Activated T-helper 1 cell treated with Interleukin-2 at 50 U/mL for 16 hours (primary cell): Measurements from ENCODE around the gene KCNK2.

Experiments used
- DNase-seq: peaks from one replicate; pipeline ENCODE4 v3.0.0-alpha.2; 2020; ENCODE audit warnings: low read depth

The KCNK2 gene

GRCh38 chr1:215095524-215095923 lies 13.0 kb downstream of the KCNK2 start:
- no peak for DNase-seq

GRCh38 chr1:215101511-215101910 lies 19.0 kb downstream of the KCNK2 start:
- no peak for DNase-seq

- DNase-seq, result no peak
Measured at GRCh38 chr1:215104283-215104682, 21.7 kb downstream of the KCNK2 start.

- no peak for DNase-seq
Measured at GRCh38 chr1:215106067-215106466, 23.5 kb downstream of the KCNK2 start.

GRCh38 chr1:215109171-215109570 lies 26.6 kb downstream of the KCNK2 start:
- no peak for DNase-seq

- no peak for DNase-seq
Measured at GRCh38 chr1:215111916-215112315, 29.4 kb downstream of the KCNK2 start.

- no peak for DNase-seq
Measured at GRCh38 chr1:215113776-215114153, 31.2 kb downstream of the KCNK2 start.

- DNase-seq, result no peak
Measured at GRCh38 chr1:215114154-215114933, 31.8 kb downstream of the KCNK2 start.

GRCh38 chr1:215115760-215116159 lies 33.2 kb downstream of the KCNK2 start:
- DNase-seq, result no peak

GRCh38 chr1:215118081-215118480 lies 35.5 kb downstream of the KCNK2 start:
- DNase-seq, result no peak

GRCh38 chr1:215119056-215119455 lies 36.5 kb downstream of the KCNK2 start:
- DNase-seq, result no peak

GRCh38 chr1:215119719-215120365 lies 37.3 kb downstream of the KCNK2 start:
- no peak for DNase-seq

GRCh38 chr1:215128504-215128903 lies 46.0 kb downstream of the KCNK2 start:
- DNase-seq, result no peak

GRCh38 chr1:215131291-215131690 lies 48.8 kb downstream of the KCNK2 start:
- no peak for DNase-seq

GRCh38 chr1:215132156-215132555 lies 49.6 kb downstream of the KCNK2 start:
- no peak for DNase-seq

GRCh38 chr1:215133532-215133931 lies 51.0 kb downstream of the KCNK2 start:
- no peak for DNase-seq

- no peak for DNase-seq
Measured at GRCh38 chr1:215137985-215138384, 55.4 kb downstream of the KCNK2 start.

GRCh38 chr1:215140135-215140534 lies 57.6 kb downstream of the KCNK2 start:
- DNase-seq, result no peak

- DNase-seq, result no peak
Measured at GRCh38 chr1:215141460-215141859, 58.9 kb downstream of the KCNK2 start.

- no peak for DNase-seq
Measured at GRCh38 chr1:215143497-215143896, 61.0 kb downstream of the KCNK2 start.

- DNase-seq, result no peak
Measured at GRCh38 chr1:215146240-215146975, 63.9 kb downstream of the KCNK2 start.

GRCh38 chr1:215147024-215147423 lies 64.5 kb downstream of the KCNK2 start:
- DNase-seq, result no peak
